Liver (tissue), 9 donors: ENCODE results near the gene C1orf174. TPM values are rescaled to one million over a fixed set of nuclear protein-coding genes. Genes with fewer than 3 reads are reported as not detected.

Source experiments
- DNase-seq: peaks from one replicate; pipeline ENCODE4 v3.0.0-alpha.2; 2017; ENCODE audit warnings: low spot score
- H3K27ac ChIP-seq, 2 donors: one replicate each; pipeline ENCODE4 v1.7.0; 2013; ENCODE audit warnings: inconsistent platforms in 2 of 2, low read length in 2 of 2, control low read depth in 1 of 2, low read depth in 1 of 2, mild to moderate bottlenecking in 1 of 2
- H3K27me3 ChIP-seq, 4 donors: one replicate each; pipeline versions ENCODE4 v1.6.1 to v1.7.0; 2013; ENCODE audit warnings: low read length in 3 of 4, inconsistent platforms in 1 of 4, mild to moderate bottlenecking in 1 of 4, moderate library complexity in 1 of 4; ENCODE audit not compliant: control insufficient read depth in 4 of 4, insufficient read depth in 4 of 4
- H3K36me3 ChIP-seq, 4 donors: one replicate each; pipeline versions ENCODE4 v1.6.1 to v1.7.0; 2013; ENCODE audit warnings: low read length in 3 of 4, mild to moderate bottlenecking in 3 of 4, low read depth in 1 of 4, moderate library complexity in 1 of 4; ENCODE audit not compliant: control insufficient read depth in 4 of 4, insufficient read depth in 3 of 4
- H3K4me1 ChIP-seq, 4 donors: one replicate each; pipeline versions ENCODE4 v1.6.1 to v1.7.0; 2013; ENCODE audit warnings: low read length in 3 of 4, mild to moderate bottlenecking in 3 of 4, moderate library complexity in 1 of 4; ENCODE audit not compliant: control insufficient read depth in 4 of 4, insufficient read depth in 4 of 4
- H3K4me3 ChIP-seq, 3 donors: one replicate each; pipeline versions ENCODE4 v1.6.1 to v1.7.0; 2013; ENCODE audit warnings: low read length in 3 of 3, control low read depth in 1 of 3, low read depth in 1 of 3, mild to moderate bottlenecking in 1 of 3
- H3K9ac ChIP-seq, 2 donors: one replicate each; pipeline ENCODE4 v1.7.0; 2013; ENCODE audit warnings: low read length in 2 of 2, mild to moderate bottlenecking in 2 of 2, moderate library complexity in 2 of 2, control low read depth in 1 of 2, low read depth in 1 of 2
- H3K9me3 ChIP-seq, 4 donors: one replicate each; pipeline versions ENCODE4 v1.6.1 to v1.7.0; 2013; ENCODE audit warnings: low read length in 3 of 4; ENCODE audit not compliant: control insufficient read depth in 4 of 4
- EGR1 ChIP-seq, 2 donors: IDR thresholded peaks; 2 replicates each; pipeline ENCODE4 v1.6.1; 2016 to 2018; ENCODE audit warnings: antibody characterized with exemption in 2 of 2, low read depth in 2 of 2
- FOXA2 ChIP-seq: IDR thresholded peaks from 2 replicates; pipeline ENCODE4 v1.6.1; 2016; ENCODE audit warnings: antibody characterized with exemption
- GABPA ChIP-seq, 2 donors: IDR thresholded peaks in 1 of 2; conservative IDR thresholded peaks in 1 of 2; 2 replicates each; pipeline ENCODE4 v1.6.1; 2016; ENCODE audit warnings: antibody characterized with exemption in 2 of 2, mild to moderate bottlenecking in 1 of 2, moderate library complexity in 1 of 2
- HNF4A ChIP-seq, 2 donors: conservative IDR thresholded peaks; 2 replicates each; pipeline ENCODE4 v1.6.1; 2016; ENCODE audit warnings: antibody characterized with exemption in 2 of 2, mild to moderate bottlenecking in 2 of 2
- HNF4G ChIP-seq: IDR thresholded peaks from 2 replicates; pipeline ENCODE4 v1.6.1; 2016; ENCODE audit warnings: antibody characterized with exemption
- JUND ChIP-seq, 2 donors: IDR thresholded peaks; 2 replicates each; pipeline ENCODE4 v1.6.1; 2016; ENCODE audit warnings: antibody characterized with exemption in 2 of 2
- NR2F2 ChIP-seq: IDR thresholded peaks from 2 replicates; pipeline ENCODE4 v1.6.1; 2016; ENCODE audit warnings: antibody characterized with exemption
- RAD21 ChIP-seq, 2 donors: IDR thresholded peaks; 2 replicates each; pipeline ENCODE4 v1.6.1; 2016; ENCODE audit warnings: antibody characterized with exemption in 2 of 2, mild to moderate bottlenecking in 2 of 2
- RXRA ChIP-seq, 2 donors: IDR thresholded peaks; 2 replicates each; pipeline ENCODE4 v1.6.1; 2017 to 2018; ENCODE audit warnings: antibody characterized with exemption in 2 of 2, mild to moderate bottlenecking in 1 of 2
- SP1 ChIP-seq: IDR thresholded peaks from 2 replicates; pipeline ENCODE4 v1.6.1; 2018; ENCODE audit warnings: antibody characterized with exemption, mild to moderate bottlenecking
- TAF1 ChIP-seq: conservative IDR thresholded peaks from 2 replicates; pipeline ENCODE4 v1.6.1; 2016; ENCODE audit warnings: antibody characterized with exemption, mild to moderate bottlenecking
- YY1 ChIP-seq: IDR thresholded peaks from 2 replicates; pipeline ENCODE4 v1.6.1; 2016; ENCODE audit warnings: antibody characterized with exemption, mild to moderate bottlenecking
- WGBS: extraction: QIAGEN DNeasy Blood & Tissue Kit; methylation state at CpG from one replicate; pipeline ENCODE4 v1.1.7; 2013; 5-methylcytosine and 5-hydroxymethylcytosine counted together
- polyA plus RNA-seq, 2 donors: library from polyadenylated mRNA; stranded (reverse) in 1 of 2; unstranded in 1 of 2; fragments of 200-250 nt in 1 of 2; fragments of >200 nt in 1 of 2; fragmentation: Nextera tagmentation in 1 of 2; extraction: Ambion mirVana in 1 of 2; gene quantifications; one replicate each; pipeline versions ENCODE4 v1.2.1 to v1.2.3, GENCODE V29; 2013 to 2015
- total RNA-seq, 2 donors: library from RNA; depleted of rRNA; stranded (reverse); fragments of >200 nt; gene quantifications; one replicate each; pipeline ENCODE4 v1.2.3, GENCODE V29; 2014
- TF ChIP-seq, protein P1 (sequence below): fragments of 150-350 bp; IDR thresholded peaks from 2 replicates; pipeline ENCODE4 v1.5.1; 2017; ENCODE audit warnings: improper control_type of control experiment, low read depth, low read length; ENCODE audit not compliant: missing input control
- TF ChIP-seq, protein P2 (sequence below): IDR thresholded peaks from 2 replicates; pipeline ENCODE4 v1.6.1; 2016; ENCODE audit warnings: antibody characterized with exemption
- TF ChIP-seq, protein P3 (sequence below): IDR thresholded peaks from 2 replicates; pipeline ENCODE4 v1.6.1; 2016; ENCODE audit warnings: antibody characterized with exemption
- TF ChIP-seq, protein P4 (sequence below): IDR thresholded peaks from 2 replicates; pipeline ENCODE4 v1.6.1; 2016; ENCODE audit warnings: antibody characterized with exemption
- donor health status: healthy.
- donor health status: healthy.
- donor health status: healthy.
- donor health status: healthy.
- donor health status: healthy.

C1orf174 gene
- total and polyA plus RNA-seq, 4 donors = 10.4 to 17.0 (median 13.8) TPM

GRCh38 chr1:3945222-3945621 lies 45.1 kb upstream of the C1orf174 start:
- TF ChIP-seq, protein P1, sequence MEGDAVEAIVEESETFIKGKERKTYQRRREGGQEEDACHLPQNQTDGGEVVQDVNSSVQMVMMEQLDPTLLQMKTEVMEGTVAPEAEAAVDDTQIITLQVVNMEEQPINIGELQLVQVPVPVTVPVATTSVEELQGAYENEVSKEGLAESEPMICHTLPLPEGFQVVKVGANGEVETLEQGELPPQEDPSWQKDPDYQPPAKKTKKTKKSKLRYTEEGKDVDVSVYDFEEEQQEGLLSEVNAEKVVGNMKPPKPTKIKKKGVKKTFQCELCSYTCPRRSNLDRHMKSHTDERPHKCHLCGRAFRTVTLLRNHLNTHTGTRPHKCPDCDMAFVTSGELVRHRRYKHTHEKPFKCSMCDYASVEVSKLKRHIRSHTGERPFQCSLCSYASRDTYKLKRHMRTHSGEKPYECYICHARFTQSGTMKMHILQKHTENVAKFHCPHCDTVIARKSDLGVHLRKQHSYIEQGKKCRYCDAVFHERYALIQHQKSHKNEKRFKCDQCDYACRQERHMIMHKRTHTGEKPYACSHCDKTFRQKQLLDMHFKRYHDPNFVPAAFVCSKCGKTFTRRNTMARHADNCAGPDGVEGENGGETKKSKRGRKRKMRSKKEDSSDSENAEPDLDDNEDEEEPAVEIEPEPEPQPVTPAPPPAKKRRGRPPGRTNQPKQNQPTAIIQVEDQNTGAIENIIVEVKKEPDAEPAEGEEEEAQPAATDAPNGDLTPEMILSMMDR = no peak
- TF ChIP-seq HNF4A (conservative IDR thresholded peaks at IDR 0.05) = no peak
- TF ChIP-seq, protein P2, sequence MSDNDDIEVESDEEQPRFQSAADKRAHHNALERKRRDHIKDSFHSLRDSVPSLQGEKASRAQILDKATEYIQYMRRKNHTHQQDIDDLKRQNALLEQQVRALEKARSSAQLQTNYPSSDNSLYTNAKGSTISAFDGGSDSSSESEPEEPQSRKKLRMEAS = no peak
- TF ChIP-seq, protein P3, sequence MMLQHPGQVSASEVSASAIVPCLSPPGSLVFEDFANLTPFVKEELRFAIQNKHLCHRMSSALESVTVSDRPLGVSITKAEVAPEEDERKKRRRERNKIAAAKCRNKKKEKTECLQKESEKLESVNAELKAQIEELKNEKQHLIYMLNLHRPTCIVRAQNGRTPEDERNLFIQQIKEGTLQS = no peak
- TF ChIP-seq RXRA (IDR thresholded peaks at IDR 0.05) = no peak
- TF ChIP-seq, protein P4, sequence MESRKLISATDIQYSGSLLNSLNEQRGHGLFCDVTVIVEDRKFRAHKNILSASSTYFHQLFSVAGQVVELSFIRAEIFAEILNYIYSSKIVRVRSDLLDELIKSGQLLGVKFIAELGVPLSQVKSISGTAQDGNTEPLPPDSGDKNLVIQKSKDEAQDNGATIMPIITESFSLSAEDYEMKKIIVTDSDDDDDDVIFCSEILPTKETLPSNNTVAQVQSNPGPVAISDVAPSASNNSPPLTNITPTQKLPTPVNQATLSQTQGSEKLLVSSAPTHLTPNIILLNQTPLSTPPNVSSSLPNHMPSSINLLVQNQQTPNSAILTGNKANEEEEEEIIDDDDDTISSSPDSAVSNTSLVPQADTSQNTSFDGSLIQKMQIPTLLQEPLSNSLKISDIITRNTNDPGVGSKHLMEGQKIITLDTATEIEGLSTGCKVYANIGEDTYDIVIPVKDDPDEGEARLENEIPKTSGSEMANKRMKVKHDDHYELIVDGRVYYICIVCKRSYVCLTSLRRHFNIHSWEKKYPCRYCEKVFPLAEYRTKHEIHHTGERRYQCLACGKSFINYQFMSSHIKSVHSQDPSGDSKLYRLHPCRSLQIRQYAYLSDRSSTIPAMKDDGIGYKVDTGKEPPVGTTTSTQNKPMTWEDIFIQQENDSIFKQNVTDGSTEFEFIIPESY = no peak
- TF ChIP-seq RAD21 (IDR thresholded peaks at IDR 0.05) = no peak
- TF ChIP-seq HNF4G = no peak
- no peak for TF ChIP-seq NR2F2
- TF ChIP-seq GABPA (IDR thresholded peaks at IDR 0.05 in 1 of 2, conservative IDR thresholded peaks at IDR 0.05 in 1 of 2) = no peak
- TF ChIP-seq EGR1 (IDR thresholded peaks at IDR 0.05; ENCODE audit: low read depth in 2 of 2) = no peak
- TF ChIP-seq FOXA2 = no peak
- Histone ChIP-seq H3K4me3 (no peak overlapping the region), H3K9me3 (peaks cover 0 to 2% (median under 1%) of the 10 kb centered on the region in 4 donors), H3K4me1 (no peaks in the 10 kb centered on the region), H3K27me3 (peaks cover 0 to 7% (median 3%) of the 10 kb centered on the region in 4 donors), H3K27ac (no peak overlapping the region), H3K9ac (no peak overlapping the region), H3K36me3 (no peaks in the 10 kb centered on the region)
- no peak for DNase-seq
- 88% methylated on average over 12 of the region's 12 CpGs for WGBS

GRCh38 chr1:3944578-3945125 lies 44.6 kb upstream of the C1orf174 start:
- TF ChIP-seq HNF4A (conservative IDR thresholded peaks at IDR 0.05) = no peak
- no peak for TF ChIP-seq RAD21 (IDR thresholded peaks at IDR 0.05)
- TF ChIP-seq EGR1 (IDR thresholded peaks at IDR 0.05; ENCODE audit: low read depth in 2 of 2) = no peak
- TF ChIP-seq, protein P1 = no peak
- no peak for TF ChIP-seq HNF4G
- no peak for TF ChIP-seq YY1
- no peak for TF ChIP-seq JUND (IDR thresholded peaks at IDR 0.05)
- no peak for TF ChIP-seq SP1
- TF ChIP-seq FOXA2 = no peak
- TF ChIP-seq TAF1 = no peak
- H3K9ac ChIP-seq = no peak overlapping the region
- no peak overlapping the region for H3K4me3 ChIP-seq
- H3K4me1 ChIP-seq = no peaks in the 10 kb centered on the region
- peaks cover 0 to 7% (median 3%) of the 10 kb centered on the region in 4 donors for H3K27me3 ChIP-seq
- H3K9me3 ChIP-seq = peaks cover 0 to 2% (median under 1%) of the 10 kb centered on the region in 4 donors
- H3K36me3 ChIP-seq = no peaks in the 10 kb centered on the region
- H3K27ac ChIP-seq = no peak overlapping the region
- DNase-seq = no peak
- 64% methylated on average over 13 of the region's 13 CpGs for WGBS
